Left ventricle myocardium inferior (tissue), 1 donor: ENCODE data around the gene FAM234A. TPM values are rescaled to one million over a fixed set of nuclear protein-coding genes. Genes with fewer than 3 reads are reported as not detected.

ENCODE experiments used
- DNase-seq: peaks from one replicate; pipeline ENCODE4 v3.0.0-alpha.2; 2020
- H3K27ac ChIP-seq: fragments of 200-600 bp; replicated peaks from 2 replicates; pipeline ENCODE4 v1.8.0; 2021
- H3K27me3 ChIP-seq: fragments of 200-600 bp; 2 replicates; pipeline ENCODE4 v1.8.0; 2021; ENCODE audit warnings: low read depth
- H3K36me3 ChIP-seq: fragments of 200-600 bp; 2 replicates; pipeline ENCODE4 v1.8.0; 2021
- H3K4me1 ChIP-seq: fragments of 200-600 bp; 2 replicates; pipeline ENCODE4 v1.8.0; 2021
- H3K4me3 ChIP-seq: fragments of 200-600 bp; 2 replicates; pipeline ENCODE4 v1.8.0; 2021; ENCODE audit warnings: mild to moderate bottlenecking, moderate library complexity
- H3K9me3 ChIP-seq: fragments of 200-600 bp; replicated peaks from 2 replicates; pipeline ENCODE4 v1.8.0; 2021
- CTCF ChIP-seq: fragments of 200-600 bp; IDR thresholded peaks from 2 replicates; pipeline ENCODE4 v1.8.0; 2021; ENCODE audit warnings: antibody characterized with exemption, mild to moderate bottlenecking, borderline replicate concordance
- intact Hi-C: fragments of 100-400 bp; cut with micrococcal nuclease; formaldehyde crosslinking; loops from one replicate; pipeline ENCODE4 v1.11.0; 2022
- total RNA-seq: library from RNA; stranded (reverse); fragmentation: NEBNext Ultra II Directional; extraction: Animal tissue kit (Norgen Biotek cat#: 25700); gene quantifications from one replicate; pipeline ENCODE4 v1.2.1, GENCODE V29; 2021
- donor health status: DM: no; HTN: yes; CAD: no; lungs with severe emphysema.

FAM234A gene
- total RNA-seq, 1 donor from 2014 or later: 135 TPM

GRCh38 chr16:285146-286055, 50.8 kb downstream of the FAM234A start:
- H3K4me1 ChIP-seq: peaks cover 11% of the 10 kb centered on the region
- H3K27ac ChIP-seq: no peak overlapping the region
- H3K36me3 ChIP-seq: peaks cover 36% of the 10 kb centered on the region
- peaks cover 16% of the 10 kb centered on the region for H3K27me3 ChIP-seq
- H3K9me3 ChIP-seq: no peaks in the 10 kb centered on the region
- intact Hi-C loops: no loop called here
- H3K4me3 ChIP-seq: no peak overlapping the region
- DNase-seq: no peak
- no peak for TF ChIP-seq CTCF

GRCh38 chr16:286491-287297, 52.1 kb downstream of the FAM234A start:
- no peak for DNase-seq
- intact Hi-C loops: no loop called here
- no peaks in the 10 kb centered on the region for H3K4me1 ChIP-seq
- H3K4me3 ChIP-seq: no peak overlapping the region
- no peak for TF ChIP-seq CTCF
- no peak overlapping the region for H3K27ac ChIP-seq
- peaks cover 47% of the 10 kb centered on the region for H3K36me3 ChIP-seq
- no peaks in the 10 kb centered on the region for H3K9me3 ChIP-seq
- H3K27me3 ChIP-seq: peaks cover 4% of the 10 kb centered on the region

DNA sequence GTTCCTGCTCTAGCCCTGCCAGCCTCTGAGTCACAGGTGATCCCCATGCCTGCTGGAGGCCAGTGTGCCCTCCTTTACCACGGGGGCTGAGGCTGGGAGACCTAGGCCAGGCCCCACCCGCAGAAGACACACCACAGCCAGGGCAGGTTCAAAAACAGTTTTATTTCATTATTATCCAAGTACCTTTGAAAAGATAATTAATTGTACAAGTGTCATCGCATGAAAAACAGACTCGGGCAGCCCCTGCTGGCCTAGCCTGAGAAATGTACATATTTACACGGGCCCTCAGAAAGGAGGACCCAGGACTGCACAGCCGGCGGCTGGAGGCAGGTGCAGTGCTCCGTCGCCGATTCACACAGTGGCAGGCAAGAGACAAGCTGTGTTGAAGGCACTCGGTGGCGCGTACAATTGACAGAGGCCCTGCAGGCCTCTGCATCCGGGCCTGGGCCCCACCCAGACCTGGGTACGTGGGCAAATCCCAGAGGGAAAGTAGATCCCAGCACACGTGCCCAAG, 52.7 kb downstream of the FAM234A start:
- Histone ChIP-seq H3K27me3 (no peaks in the 10 kb centered on the region), H3K4me3 (no peak overlapping the region), H3K27ac (no peak overlapping the region), H3K9me3 (no peaks in the 10 kb centered on the region), H3K36me3 (peaks cover 53% of the 10 kb centered on the region), H3K4me1 (no peaks in the 10 kb centered on the region)
- no peak for TF ChIP-seq CTCF
- no peak for DNase-seq
- intact Hi-C loops: no loop called here

GRCh38 chr16:287981-288920, 53.6 kb downstream of the FAM234A start:
- no peaks in the 10 kb centered on the region for H3K9me3 ChIP-seq
- no peaks in the 10 kb centered on the region for H3K4me1 ChIP-seq
- DNase-seq: no peak
- H3K27ac ChIP-seq: no peak overlapping the region
- no peak overlapping the region for H3K4me3 ChIP-seq
- H3K36me3 ChIP-seq: peaks cover 62% of the 10 kb centered on the region
- intact Hi-C loops: no loop called here
- H3K27me3 ChIP-seq: no peaks in the 10 kb centered on the region
- no peak for TF ChIP-seq CTCF
